Large intestine (tissue), 3 donors: ENCODE results near the gene SLC8A1. TPM values are rescaled to one million over a fixed set of nuclear protein-coding genes. Genes with fewer than 3 reads are reported as not detected.
A peak's percentile ranks its signal among the peaks of the same experiment; 100 is the strongest.

Source experiments
- DNase-seq, 2 donors: peaks; one replicate each; pipeline versions ENCODE4 v3.0.0 to v3.0.0-alpha.2; 2013
- H3K27ac ChIP-seq: one replicate; pipeline ENCODE4 v1.5.1; 2013; ENCODE audit warnings: low read length
- H3K27me3 ChIP-seq: 2 replicates; pipeline ENCODE4 v1.6.1; 2013; ENCODE audit warnings: low read length; ENCODE audit not compliant: control insufficient read depth, insufficient read depth
- H3K36me3 ChIP-seq: 2 replicates; pipeline ENCODE4 v1.6.1; 2013; ENCODE audit warnings: low read length; ENCODE audit not compliant: control insufficient read depth, insufficient read depth
- H3K4me1 ChIP-seq: one replicate; pipeline ENCODE4 v1.6.1; 2013; ENCODE audit warnings: low read length; ENCODE audit not compliant: control insufficient read depth, insufficient read depth
- H3K4me3 ChIP-seq: one replicate; pipeline ENCODE4 v1.5.1; 2013; ENCODE audit warnings: low read length
- H3K9me3 ChIP-seq: one replicate; pipeline ENCODE4 v1.6.1; 2013; ENCODE audit warnings: mild to moderate bottlenecking, low read depth, low read length, moderate library complexity; ENCODE audit not compliant: control insufficient read depth
- WGBS: methylation state at CpG from one replicate; pipeline ENCODE4 v1.1.5; 2013; ENCODE audit warnings: low lambda C conversion rate; ENCODE audit not compliant: insufficient coverage; 5-methylcytosine and 5-hydroxymethylcytosine counted together
- polyA plus RNA-seq: library from polyadenylated mRNA; unstranded; fragments of 120-200 nt; gene quantifications from one replicate; pipeline ENCODE4 v1.2.1, GENCODE V29; 2013

The SLC8A1 gene
- polyA plus RNA-seq, 1 donor = 13.2 TPM

GRCh38 chr2:40343902-40344301, 108.0 kb downstream of the SLC8A1 start:
- no peak for DNase-seq

GRCh38 chr2:40341198-40341597, 110.7 kb downstream of the SLC8A1 start:
- no peak overlapping the region for H3K27ac ChIP-seq
- H3K4me3 ChIP-seq = no peak overlapping the region
- H3K4me1 ChIP-seq = no peaks in the 10 kb centered on the region
- H3K36me3 ChIP-seq = no peaks in the 10 kb centered on the region
- WGBS = no CpG with 5 or more reads among the region's 1 CpG
- no peaks in the 10 kb centered on the region for H3K9me3 ChIP-seq
- no peaks in the 10 kb centered on the region for H3K27me3 ChIP-seq
- no peak for DNase-seq

More at GRCh38 chr2:40343902-40344301, 108.0 kb downstream of the SLC8A1 start:
- H3K9me3 ChIP-seq = no peaks in the 10 kb centered on the region
- H3K27me3 ChIP-seq = no peaks in the 10 kb centered on the region
- no peaks in the 10 kb centered on the region for H3K4me1 ChIP-seq
- 60% methylated on average over 1 of the region's 2 CpGs for WGBS
- no peaks in the 10 kb centered on the region for H3K36me3 ChIP-seq
- H3K27ac ChIP-seq = no peak overlapping the region
- H3K4me3 ChIP-seq = no peak overlapping the region

- no peaks in the 10 kb centered on the region for H3K9me3 ChIP-seq
- no peak overlapping the region for H3K27ac ChIP-seq
- no peaks in the 10 kb centered on the region for H3K27me3 ChIP-seq
- DNase-seq = no peak
- no peaks in the 10 kb centered on the region for H3K4me1 ChIP-seq
- no CpG with 5 or more reads among the region's 3 CpGs for WGBS
- no peaks in the 10 kb centered on the region for H3K36me3 ChIP-seq
- no peak overlapping the region for H3K4me3 ChIP-seq
These were observed 112.9 kb downstream of the SLC8A1 start for GRCh38 chr2:40339026-40339425.

GRCh38 chr2:40332191-40332826, 119.6 kb downstream of the SLC8A1 start:
- Histone ChIP-seq H3K27ac (peak overlapping the region; percentile 35), H3K4me3 (no peak overlapping the region), H3K36me3 (no peaks in the 10 kb centered on the region), H3K27me3 (no peaks in the 10 kb centered on the region), H3K9me3 (no peaks in the 10 kb centered on the region), H3K4me1 (peaks cover 10% of the 10 kb centered on the region)
- peak; percentile 23 to 50 for DNase-seq
- no CpG with 5 or more reads among the region's 7 CpGs for WGBS

- H3K36me3 ChIP-seq = no peaks in the 10 kb centered on the region
- H3K4me3 ChIP-seq = no peak overlapping the region
- no peaks in the 10 kb centered on the region for H3K27me3 ChIP-seq
- no peak for DNase-seq
- H3K4me1 ChIP-seq = peaks cover 10% of the 10 kb centered on the region
- WGBS = 100% methylated on average over 2 of the region's 3 CpGs
- H3K9me3 ChIP-seq = no peaks in the 10 kb centered on the region
- no peak overlapping the region for H3K27ac ChIP-seq
These were observed 121.8 kb downstream of the SLC8A1 start for GRCh38 chr2:40330096-40330495.

- no peak for DNase-seq
- H3K27me3 ChIP-seq = no peaks in the 10 kb centered on the region
- peaks cover 10% of the 10 kb centered on the region for H3K4me1 ChIP-seq
- WGBS = no CpG with 5 or more reads among the region's 1 CpG
- H3K27ac ChIP-seq = peak overlapping the region; percentile 38
- no peak overlapping the region for H3K4me3 ChIP-seq
- no peaks in the 10 kb centered on the region for H3K36me3 ChIP-seq
- H3K9me3 ChIP-seq = no peaks in the 10 kb centered on the region
These were observed 122.2 kb downstream of the SLC8A1 start for GRCh38 chr2:40329739-40330030.

GRCh38 chr2:40325116-40325515, 126.8 kb downstream of the SLC8A1 start:
- no peaks in the 10 kb centered on the region for H3K27me3 ChIP-seq
- no peaks in the 10 kb centered on the region for H3K36me3 ChIP-seq
- no peak overlapping the region for H3K4me3 ChIP-seq
- H3K9me3 ChIP-seq = no peaks in the 10 kb centered on the region
- H3K27ac ChIP-seq = no peak overlapping the region
- H3K4me1 ChIP-seq = peaks cover 7% of the 10 kb centered on the region
- no peak for DNase-seq

GRCh38 chr2:40324656-40325055, 127.2 kb downstream of the SLC8A1 start:
- DNase-seq = no peak
- no peaks in the 10 kb centered on the region for H3K36me3 ChIP-seq
- H3K27me3 ChIP-seq = no peaks in the 10 kb centered on the region
- no peak overlapping the region for H3K4me3 ChIP-seq
- H3K4me1 ChIP-seq = peaks cover 5% of the 10 kb centered on the region
- no peaks in the 10 kb centered on the region for H3K9me3 ChIP-seq
- no CpG with 5 or more reads among the region's 1 CpG for WGBS
- H3K27ac ChIP-seq = no peak overlapping the region

- no peak overlapping the region for H3K4me3 ChIP-seq
- no peaks in the 10 kb centered on the region for H3K36me3 ChIP-seq
- no peak overlapping the region for H3K27ac ChIP-seq
- H3K27me3 ChIP-seq = no peaks in the 10 kb centered on the region
- H3K4me1 ChIP-seq = no peaks in the 10 kb centered on the region
- WGBS = 100% methylated on average over 1 of the region's 2 CpGs
- H3K9me3 ChIP-seq = no peaks in the 10 kb centered on the region
- no peak for DNase-seq
These were observed 130.1 kb downstream of the SLC8A1 start for GRCh38 chr2:40321822-40322221.

GRCh38 chr2:40321016-40321623, 130.8 kb downstream of the SLC8A1 start:
- Histone ChIP-seq H3K27me3 (no peaks in the 10 kb centered on the region), H3K9me3 (no peaks in the 10 kb centered on the region), H3K4me1 (no peaks in the 10 kb centered on the region), H3K27ac (no peak overlapping the region), H3K4me3 (no peak overlapping the region), H3K36me3 (no peaks in the 10 kb centered on the region)
- DNase-seq = no peak
- 100% methylated on average over 2 of the region's 7 CpGs for WGBS

GRCh38 chr2:40318921-40319320, 133.0 kb downstream of the SLC8A1 start:
- no peaks in the 10 kb centered on the region for H3K27me3 ChIP-seq
- H3K4me3 ChIP-seq = no peak overlapping the region
- no peak overlapping the region for H3K27ac ChIP-seq
- no CpG with 5 or more reads among the region's 3 CpGs for WGBS
- DNase-seq = no peak
- H3K4me1 ChIP-seq = no peaks in the 10 kb centered on the region
- peaks cover 5% of the 10 kb centered on the region for H3K9me3 ChIP-seq
- no peaks in the 10 kb centered on the region for H3K36me3 ChIP-seq
